ENCODE results near the gene MTHFD2L. TPM values are rescaled to one million over a fixed set of nuclear protein-coding genes. Genes with fewer than 3 reads are reported as not detected.

Gene MTHFD2L
- total RNA-seq, 1 experiment from 2014 or later: 11.6 TPM

DNA sequence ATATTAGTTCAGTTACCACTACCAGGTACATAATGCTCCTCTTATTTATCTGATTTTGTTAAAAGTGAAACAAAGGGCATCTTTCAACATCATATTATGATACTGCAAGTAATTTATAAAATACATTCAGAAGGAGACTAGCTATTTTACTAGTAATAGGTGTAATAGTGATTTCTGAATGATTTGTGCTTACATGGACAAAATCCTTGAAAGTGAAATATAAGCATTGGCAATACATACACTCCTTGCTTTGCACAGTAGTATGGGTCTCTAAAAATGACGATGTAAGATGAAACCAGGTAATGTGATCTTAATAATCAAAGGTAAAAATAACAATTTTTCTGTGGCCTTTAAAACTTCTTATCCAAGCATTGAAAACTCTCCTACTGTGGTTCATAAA, 17.5 kb downstream of the MTHFD2L start:
- Histone ChIP-seq H3K79me2 (ENCODE audit: insufficient read depth, low read length) (no peaks in the 10 kb centered on the region), H3K14ac (ENCODE audit: insufficient read depth, low read length) (no peak overlapping the region), H3T11ph (ENCODE audit: low read length) (no peak overlapping the region), H2BK12ac (ENCODE audit: insufficient read length, low read depth, low read length) (no peak overlapping the region), H3K27ac (ENCODE audit: insufficient read length, low read depth, low read length) (no peak overlapping the region), H2BK5ac (ENCODE audit: insufficient read length, low read length) (no peak overlapping the region), H4K91ac (ENCODE audit: insufficient read length, low read depth, low read length) (no peak overlapping the region), H2BK15ac (ENCODE audit: low read depth, low read length) (no peak overlapping the region), H2AK5ac (ENCODE audit: insufficient read length, low read length) (no peak overlapping the region), H4K20me1 (ENCODE audit: control insufficient read depth, insufficient read depth, insufficient read length) (no peaks in the 10 kb centered on the region), H2BK120ac (ENCODE audit: low read depth, low read length, poor library complexity, severe bottlenecking) (no peak overlapping the region), H3K4me2 (ENCODE audit: insufficient read depth, insufficient read length, low read length) (no peak overlapping the region), H3K9ac (ENCODE audit: extremely low read depth, insufficient read length, low read length) (no peak overlapping the region), H2AFZ (ENCODE audit: low read length) (no peak overlapping the region), H3K23ac (ENCODE audit: insufficient read length, low read depth, low read length) (no peak overlapping the region), H3K56ac (ENCODE audit: insufficient read length, low read depth, low read length) (no peak overlapping the region), H4K8ac (replicated peaks; ENCODE audit: insufficient read length, low read depth, low read length) (no peak overlapping the region), H3K4ac (ENCODE audit: low read depth, low read length) (no peak overlapping the region), H3K23me2 (ENCODE audit: insufficient read length, low read depth, low read length, poor library complexity, severe bottlenecking) (no peaks in the 10 kb centered on the region), H3K79me1 (ENCODE audit: insufficient read depth, low read depth, low read length, poor library complexity, severe bottlenecking) (no peaks in the 10 kb centered on the region), H2BK20ac (ENCODE audit: low read depth, low read length, poor library complexity, severe bottlenecking) (no peak overlapping the region), H3K18ac (ENCODE audit: insufficient read length, low read depth, low read length) (no peak overlapping the region), H3K9me3 (ENCODE audit: control insufficient read depth, low read depth, low read length) (no peaks in the 10 kb centered on the region), H3K27me3 (ENCODE audit: insufficient read depth, low read length) (no peaks in the 10 kb centered on the region), H4K5ac (ENCODE audit: insufficient read length, low read depth, low read length) (no peak overlapping the region), H3K4me1 (ENCODE audit: insufficient read depth, low read length) (peaks cover 2% of the 10 kb centered on the region; the same call in 1 of the 2 replicates)
- no peaks in the 10 kb centered on the region for H3K27me3 Mint-ChIP-seq (ENCODE audit: low read depth)
- no peaks in the 10 kb centered on the region; a peak in 1 of 7 replicates for H3K36me3 Mint-ChIP-seq (ENCODE audit: insufficient read depth in 1 of 3, low read depth in 3 of 3)
- TF ChIP-seq, protein P1, sequence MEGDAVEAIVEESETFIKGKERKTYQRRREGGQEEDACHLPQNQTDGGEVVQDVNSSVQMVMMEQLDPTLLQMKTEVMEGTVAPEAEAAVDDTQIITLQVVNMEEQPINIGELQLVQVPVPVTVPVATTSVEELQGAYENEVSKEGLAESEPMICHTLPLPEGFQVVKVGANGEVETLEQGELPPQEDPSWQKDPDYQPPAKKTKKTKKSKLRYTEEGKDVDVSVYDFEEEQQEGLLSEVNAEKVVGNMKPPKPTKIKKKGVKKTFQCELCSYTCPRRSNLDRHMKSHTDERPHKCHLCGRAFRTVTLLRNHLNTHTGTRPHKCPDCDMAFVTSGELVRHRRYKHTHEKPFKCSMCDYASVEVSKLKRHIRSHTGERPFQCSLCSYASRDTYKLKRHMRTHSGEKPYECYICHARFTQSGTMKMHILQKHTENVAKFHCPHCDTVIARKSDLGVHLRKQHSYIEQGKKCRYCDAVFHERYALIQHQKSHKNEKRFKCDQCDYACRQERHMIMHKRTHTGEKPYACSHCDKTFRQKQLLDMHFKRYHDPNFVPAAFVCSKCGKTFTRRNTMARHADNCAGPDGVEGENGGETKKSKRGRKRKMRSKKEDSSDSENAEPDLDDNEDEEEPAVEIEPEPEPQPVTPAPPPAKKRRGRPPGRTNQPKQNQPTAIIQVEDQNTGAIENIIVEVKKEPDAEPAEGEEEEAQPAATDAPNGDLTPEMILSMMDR (conservative IDR thresholded peaks at IDR 0.05): no peak
- no peak for DNase-seq
- H3K4me1 Mint-ChIP-seq: peaks cover 6 to 9% of the 10 kb centered on the region in 2 experiments
- no peak overlapping the region for H3K4me3 Mint-ChIP-seq
- H3K9me3 Mint-ChIP-seq: no peaks in the 10 kb centered on the region
- no peak overlapping the region for H3K27ac Mint-ChIP-seq
- no CpG with 5 or more reads among the region's 1 CpG for WGBS (ENCODE audit: extremely low coverage, insufficient read length, low lambda C conversion rate)

Measured in H9 (cell line).